HG03571 (cell line): ENCODE measurements around the gene ZNF808.
A peak's percentile ranks its signal among the peaks of the same experiment; 100 is the strongest.
"Not testable (repeated sequence)": the region's sequence is repeated elsewhere in the genome, so short reads cannot be mapped to it uniquely, and the experiment has no call there.

ENCODE experiments used
- ATAC-seq: cut with Tn5 transposase; IDR thresholded peaks from one replicate; pipeline ENCODE4 v1.9.1; 2021; ENCODE audit not compliant: unreplicated experiment

Gene ZNF808

DNA sequence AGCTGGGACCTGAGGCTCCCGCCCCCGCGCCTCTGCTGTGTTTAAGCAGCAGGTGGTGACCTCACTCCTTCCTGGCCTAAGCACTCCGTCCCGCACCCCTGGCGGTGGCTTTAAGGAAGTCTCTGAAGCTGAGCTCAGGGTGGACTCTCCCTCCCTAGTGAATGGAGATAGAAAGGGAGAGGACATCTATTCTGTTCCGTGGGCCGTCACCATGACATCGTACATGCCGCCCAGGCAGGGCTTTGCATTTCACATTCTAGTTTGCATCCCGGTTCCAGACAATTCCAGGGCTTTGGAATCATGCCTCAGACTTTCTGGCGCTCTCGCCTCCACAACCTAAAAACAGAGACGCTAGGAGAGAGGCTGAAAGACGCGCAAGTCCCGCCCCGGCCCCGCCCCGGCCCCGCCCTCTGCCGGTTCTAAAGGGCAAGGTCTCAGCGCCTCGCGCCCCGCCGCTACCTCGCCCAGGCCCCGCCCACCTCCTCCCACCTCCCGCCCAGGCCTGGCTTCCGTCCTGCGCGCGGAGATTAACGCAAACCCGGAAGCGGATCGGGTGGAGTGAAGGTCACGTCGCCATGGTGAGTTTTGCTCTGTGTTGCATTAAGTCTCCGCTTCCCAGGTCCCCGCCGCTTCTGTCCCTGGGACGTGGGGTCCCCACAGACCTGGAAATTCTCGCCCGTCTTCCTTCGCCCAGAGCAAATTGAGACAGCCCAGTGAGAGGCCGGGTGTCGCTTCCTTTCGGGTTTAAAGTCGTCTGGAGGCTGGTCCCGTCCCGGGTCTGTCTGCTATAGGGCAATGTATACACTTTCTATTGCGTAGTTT lies at the start of gene ZNF808:
ZNF808 (plus strand) TSS at position 535 of the 822 bp plus-strand sequence. CDS start 15,617 bp downstream, outside the sequence.
- ATAC-seq, result peak; percentile 86

DNA sequence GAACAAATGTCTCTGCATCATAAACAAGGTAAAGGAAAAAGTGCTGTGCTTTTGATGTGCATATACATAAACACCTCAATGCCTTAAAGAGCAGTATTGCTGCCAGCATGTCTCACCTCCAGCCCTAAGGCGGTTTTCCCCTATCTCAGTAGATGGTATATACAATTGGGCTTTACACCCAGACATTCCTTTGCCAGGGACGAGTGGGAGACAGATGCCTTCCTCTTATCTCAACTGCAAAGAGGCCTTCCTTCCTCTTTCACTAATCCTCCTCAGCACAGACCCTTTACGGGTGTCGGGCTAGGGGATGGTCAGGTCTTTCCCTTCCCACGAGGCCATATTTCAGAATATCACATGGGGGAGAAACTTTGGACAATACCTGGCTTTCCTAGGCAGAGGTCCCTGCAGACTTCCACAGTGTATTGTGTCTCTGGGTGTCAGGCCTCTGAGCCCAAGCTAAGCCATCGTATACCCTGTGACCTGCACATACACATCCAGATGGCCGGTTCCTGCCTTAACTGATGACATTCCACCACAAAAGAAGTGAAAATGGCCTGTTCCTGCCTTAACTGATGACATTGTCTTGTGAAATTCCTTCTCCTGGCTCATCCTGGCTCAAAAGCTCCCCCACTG lies 43.2 kb upstream of the ZNF808 start:
- not testable (repeated sequence) for ATAC-seq

DNA sequence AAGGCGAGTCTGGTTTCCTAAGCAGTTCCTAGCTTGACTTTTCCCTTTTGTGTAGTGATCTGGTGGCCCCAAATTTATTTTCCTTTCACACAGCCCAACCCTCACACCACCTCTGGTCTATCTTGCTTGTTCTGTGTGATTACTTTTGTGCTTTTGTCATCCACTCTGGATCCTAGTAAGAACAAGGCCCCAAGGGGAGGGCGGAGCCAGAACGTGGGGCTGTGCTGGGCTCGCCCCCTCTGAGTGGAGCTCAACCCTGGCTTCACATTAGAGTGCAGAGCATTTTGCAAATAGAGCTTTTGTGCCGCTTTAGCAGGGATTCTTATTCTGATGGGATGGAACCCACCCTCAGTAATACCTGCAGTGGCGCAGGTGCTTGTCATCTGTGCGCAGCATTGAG lies 42.4 kb upstream of the ZNF808 start:
- ATAC-seq, result not testable (repeated sequence)

DNA sequence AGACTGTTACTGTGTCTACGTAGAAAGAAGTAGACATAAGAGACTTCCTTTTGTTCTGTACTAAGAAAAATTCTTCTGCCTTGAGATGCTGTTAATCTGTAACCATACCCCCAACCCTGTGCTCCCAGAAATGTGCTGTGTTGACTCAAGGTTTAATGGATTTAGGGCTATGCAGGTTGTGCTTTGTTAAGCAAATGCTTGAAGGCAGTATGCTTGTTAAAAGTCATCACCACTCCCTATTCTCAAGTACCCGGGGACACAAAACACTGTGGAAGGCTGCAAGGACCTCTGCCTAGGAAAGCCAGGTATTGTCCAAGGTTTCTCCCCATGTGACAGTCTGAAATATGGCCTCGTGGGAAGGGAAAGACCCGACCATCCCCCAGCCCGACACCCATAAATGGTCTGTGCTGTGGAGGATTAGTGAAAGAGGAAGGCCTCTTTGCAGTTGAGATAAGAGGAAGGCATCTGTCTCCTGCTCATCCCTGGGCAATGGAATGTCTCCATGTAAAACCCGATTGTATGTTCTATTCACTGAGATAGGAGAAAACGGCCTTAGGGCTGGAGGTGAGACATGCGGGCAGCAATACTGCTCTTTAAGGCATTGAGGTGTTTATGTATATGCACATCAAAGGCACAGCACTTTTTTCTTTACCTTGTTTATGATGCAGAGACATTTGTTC lies 41.8 kb upstream of the ZNF808 start:
- not testable (repeated sequence) for ATAC-seq

DNA sequence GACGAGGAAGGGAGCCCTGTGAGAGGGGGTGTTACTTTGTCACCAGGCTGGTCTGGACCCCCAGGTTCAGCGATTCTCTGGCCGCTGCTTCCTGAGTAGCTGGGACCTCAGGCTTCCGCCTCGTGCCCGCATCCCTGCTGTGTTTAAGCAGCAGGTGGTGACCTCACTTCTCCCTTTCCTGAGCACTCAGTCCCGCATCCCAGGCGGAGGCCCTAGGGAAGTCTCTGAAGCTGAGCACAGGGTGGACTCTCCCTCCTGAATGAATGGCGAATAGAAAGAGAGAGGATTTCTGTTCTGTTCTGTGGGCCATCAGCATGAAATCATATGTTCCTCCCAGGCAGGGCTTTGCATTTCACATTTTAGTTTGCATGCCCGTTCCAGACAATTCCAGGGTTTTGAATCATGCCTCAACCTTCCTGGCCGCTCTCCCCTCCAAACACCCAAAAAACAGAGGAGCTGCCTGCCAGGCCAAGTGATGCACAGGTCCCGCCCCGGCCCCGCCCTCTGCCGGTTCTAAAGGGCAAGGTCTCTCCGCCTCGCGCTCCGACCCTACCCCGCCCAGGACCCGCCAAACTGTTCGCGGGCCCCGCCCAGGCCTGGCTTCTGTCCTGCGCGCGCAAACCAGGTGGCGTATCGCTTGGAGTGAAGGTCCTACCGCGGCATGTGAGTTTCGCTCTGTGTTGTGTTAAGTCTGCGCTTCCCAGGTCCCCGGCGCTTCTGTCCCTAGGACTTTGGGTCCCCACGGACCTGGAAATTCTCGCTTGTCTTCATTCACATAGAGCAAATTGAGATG lies 35.1 kb upstream of the ZNF808 start:
- no peak for ATAC-seq

DNA sequence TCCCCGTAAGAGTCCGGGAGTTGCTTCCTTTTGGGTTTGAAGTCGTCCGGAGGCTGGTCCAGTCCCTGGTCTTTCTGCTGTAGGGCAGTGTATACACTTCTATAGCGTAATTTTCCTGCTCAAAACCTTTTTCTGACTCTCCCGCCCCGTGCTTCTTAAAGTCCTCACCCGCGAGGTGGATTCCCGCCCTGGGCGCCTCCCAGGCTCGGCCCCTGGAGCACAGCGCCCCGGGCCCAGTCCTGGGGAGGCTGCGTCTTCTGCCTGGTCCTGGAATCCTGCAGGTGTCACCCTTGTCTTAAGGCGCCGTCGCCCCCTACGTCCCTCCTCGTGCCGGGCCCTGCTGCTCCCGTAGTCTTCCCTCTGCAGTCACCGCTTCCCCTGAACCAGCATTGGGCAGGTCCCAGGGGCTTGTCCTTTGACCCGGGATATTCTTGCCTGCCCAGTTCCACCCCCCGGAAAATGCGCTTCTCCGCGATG lies 34.4 kb upstream of the ZNF808 start:
- no peak for ATAC-seq

DNA sequence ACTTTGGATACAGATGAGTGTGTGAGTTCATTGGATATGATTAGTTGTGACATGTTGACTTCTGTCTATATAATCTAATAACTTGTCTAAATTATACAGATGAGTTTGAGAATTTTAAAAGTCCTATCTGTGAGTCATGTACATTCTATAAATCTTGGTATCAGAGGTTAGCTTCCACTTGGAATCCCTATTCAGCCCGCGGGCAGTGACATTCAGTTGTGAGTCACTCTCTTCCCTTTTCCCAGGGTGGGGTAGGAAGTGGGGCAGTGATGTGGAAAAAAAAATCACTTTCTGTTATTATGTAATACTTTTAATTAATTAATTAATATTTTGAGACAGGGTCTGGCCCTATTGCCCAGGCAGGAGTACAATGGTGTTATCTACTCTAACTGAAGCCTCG lies 33.0 kb upstream of the ZNF808 start:
- ATAC-seq, result no peak

DNA sequence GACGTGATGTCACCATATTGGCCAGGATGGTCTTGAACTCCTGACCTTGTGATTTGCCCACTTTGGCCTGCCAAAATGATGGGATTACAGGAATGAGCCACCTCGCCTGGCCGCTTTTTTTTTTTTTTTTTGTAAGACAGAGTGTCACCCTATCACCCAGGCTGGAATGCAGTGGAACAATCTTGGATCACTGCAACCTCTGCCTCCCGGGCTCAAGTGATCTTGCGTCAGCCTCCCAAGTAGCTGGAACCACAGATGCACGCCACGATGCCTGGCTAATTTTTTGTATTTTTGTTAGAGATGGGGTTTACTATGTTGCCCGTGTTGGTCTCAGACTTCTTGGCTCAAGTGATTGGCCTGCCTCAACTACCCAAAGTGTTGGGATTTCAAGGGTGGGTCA lies 28.9 kb upstream of the ZNF808 start:
- no peak for ATAC-seq

DNA sequence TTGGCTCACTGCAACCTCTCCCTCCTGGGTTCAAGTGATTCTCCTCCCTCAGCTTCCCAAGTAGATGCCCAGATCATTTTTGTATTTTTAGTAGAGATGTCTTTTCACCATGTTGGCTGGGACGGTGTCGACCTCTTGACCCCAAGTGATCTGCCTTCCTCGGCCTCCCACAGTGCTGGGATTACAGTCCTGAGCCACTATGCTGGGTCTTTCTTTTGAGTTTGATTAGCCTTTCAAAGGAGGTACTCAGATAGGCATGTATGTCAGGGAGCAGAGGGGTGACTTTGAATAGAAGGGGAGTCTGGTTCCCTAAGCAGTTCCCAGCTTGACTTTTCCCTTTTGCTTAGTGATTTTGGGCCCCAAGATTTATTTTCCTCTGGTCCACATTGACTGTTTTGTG lies 27.0 kb upstream of the ZNF808 start:
- not testable (repeated sequence) for ATAC-seq

DNA sequence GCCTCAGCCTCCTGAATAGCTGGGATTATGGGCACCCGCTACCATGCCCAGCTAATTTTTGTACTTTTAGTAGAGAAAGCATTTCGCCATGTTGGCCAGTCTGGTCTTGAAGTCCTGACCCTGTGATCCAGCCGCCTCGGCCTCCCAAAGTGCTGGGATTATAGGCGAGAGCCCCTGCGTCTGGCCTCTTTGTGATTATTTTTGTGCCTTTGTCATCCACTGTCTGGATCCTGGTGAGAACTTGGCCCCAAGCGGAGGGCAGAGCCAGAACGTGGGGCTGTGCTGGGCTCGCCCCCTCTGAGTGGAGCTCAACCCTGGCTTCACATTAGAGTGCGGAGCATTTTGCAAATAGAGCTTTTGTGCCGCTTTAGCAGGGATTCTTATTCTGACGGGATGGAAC lies 26.5 kb upstream of the ZNF808 start:
- ATAC-seq, result not testable (repeated sequence)

DNA sequence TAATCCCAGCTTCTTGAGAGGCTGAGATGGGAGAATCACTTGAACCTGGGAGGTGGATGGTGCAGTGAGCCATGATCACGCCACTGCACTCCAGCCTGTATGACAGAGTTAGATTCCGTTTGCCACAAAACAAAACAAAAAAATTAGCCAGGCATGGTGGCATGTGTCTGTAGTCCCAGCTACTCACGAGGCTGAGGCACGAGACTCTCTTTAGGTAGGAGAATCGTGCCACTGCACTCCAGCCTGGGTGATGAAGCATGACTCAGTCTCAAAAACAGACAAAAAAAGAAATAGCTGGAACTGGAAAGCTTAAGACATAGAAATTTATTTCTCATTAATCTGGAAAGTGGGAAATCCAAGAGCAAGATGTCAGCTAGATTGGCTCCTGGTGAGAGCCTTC lies 20.2 kb upstream of the ZNF808 start:
- no peak for ATAC-seq

DNA sequence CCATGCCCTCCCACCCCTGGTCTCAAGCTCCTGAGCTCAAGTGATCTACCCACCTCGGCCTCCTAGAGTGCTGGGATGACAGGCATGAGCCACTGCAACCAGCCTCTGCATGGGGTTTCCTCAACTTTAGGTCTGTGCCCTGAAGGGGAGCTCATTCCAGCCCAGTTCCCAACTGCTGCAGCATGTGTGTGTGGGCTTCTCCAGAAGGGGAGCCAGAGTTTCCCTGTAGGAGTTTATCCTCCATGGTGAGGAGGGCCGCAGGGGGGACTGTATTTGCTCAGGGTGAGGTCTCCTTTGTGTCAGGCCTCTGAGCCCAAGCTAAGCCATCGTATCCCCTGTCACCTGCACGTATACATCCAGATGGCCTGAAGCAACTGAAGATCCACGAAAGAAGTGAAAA lies 11.3 kb upstream of the ZNF808 start:
- no peak for ATAC-seq

DNA sequence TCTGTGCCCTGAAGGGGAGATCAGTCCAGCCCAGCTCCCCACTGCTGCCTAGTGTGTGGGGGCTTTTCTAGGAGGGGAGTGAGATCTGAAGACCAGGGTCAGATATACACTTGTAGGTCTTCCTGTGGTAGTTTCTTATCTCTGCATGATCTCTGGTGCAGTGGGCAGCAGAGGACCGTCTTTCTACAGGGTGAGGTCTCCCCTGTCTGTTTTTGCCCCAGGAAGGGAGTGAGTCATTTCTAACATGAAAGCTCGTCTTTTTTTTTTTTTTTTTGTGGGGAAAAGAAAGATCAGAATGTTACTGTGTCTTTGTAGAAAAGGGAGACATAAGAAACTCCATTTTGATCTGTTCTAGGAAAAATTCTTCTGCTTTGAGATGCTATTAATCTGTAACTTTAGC lies 8.8 kb upstream of the ZNF808 start:
- no peak for ATAC-seq

DNA sequence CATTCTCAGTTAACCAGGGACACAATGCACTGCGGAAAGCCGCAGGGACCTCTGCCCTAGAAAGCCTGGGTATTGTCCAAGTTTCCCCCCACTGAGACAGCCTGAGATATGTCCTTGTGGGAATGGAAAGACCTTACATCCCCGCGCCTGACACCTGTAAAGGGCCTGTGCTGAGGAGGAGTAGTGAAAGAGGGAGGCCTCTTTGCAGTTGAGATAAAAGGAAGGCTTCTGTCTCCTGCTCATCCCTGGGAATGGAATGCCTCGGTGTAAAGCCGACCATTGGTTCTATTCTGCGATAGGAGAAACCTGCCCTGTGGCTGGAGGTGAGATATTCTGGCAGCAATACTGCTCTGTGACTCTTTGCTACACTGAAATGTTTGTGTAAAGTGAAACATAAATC lies 8.3 kb upstream of the ZNF808 start:
- ATAC-seq, result not testable (repeated sequence)

DNA sequence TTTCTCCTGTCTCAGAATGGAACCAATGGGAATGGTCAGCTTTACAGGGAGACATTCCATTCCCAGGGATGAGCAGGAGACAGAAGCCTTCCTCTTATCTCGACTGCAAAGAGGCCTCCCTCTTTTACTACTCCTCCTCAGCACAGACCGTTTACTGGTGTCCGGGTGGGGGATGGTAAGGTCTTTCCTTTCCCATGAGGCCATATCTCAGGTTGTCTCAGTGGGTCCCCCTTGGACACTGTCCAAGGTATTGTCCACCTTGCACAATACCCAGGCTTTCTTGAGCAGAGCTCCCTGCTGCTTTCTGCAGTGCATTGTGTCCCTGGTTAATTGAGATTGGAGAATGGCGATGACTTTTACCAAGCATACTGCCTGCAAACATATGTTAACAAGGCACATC lies 7.5 kb upstream of the ZNF808 start:
- ATAC-seq, result no peak

DNA sequence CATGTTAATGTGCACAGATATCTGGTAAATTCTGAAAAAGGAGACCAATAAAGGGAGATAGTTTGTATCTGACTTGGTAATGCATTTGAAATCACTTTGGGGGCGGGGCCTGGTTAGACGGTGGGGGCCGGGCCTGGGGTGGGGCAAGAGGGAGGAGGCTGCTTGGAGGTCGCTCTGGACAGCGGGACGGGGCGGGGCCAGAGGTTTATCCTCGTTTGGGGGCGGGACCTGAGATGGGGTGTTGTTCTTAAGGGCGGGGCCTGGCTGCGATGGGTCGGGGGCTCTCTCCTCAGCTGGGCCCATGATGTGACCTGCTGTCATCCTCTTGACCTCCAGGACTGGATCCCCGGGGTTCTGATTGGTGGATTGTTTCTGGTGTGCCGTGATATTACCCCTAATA lies 4.9 kb upstream of the ZNF808 start:
- no peak for ATAC-seq

DNA sequence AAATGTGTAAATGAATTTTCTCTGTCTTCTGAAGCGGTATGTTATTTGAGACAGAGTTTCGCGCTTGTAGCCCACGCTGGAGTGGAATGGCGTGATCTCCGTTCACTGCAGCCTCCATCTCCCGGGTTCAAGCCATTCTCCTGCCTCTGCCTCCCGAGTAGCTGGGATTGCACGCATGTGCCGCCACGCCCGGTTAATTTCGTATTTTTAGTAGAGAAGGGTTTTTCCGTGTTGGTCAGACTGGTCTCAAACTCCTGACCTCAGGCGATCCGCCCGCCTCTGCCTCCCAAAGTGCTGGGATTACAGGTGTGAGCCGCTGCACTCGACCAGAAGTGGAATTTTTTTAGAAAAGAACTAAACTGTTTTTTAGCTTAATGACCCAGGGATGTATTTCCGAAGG lies 3.4 kb upstream of the ZNF808 start:
- no peak for ATAC-seq

DNA sequence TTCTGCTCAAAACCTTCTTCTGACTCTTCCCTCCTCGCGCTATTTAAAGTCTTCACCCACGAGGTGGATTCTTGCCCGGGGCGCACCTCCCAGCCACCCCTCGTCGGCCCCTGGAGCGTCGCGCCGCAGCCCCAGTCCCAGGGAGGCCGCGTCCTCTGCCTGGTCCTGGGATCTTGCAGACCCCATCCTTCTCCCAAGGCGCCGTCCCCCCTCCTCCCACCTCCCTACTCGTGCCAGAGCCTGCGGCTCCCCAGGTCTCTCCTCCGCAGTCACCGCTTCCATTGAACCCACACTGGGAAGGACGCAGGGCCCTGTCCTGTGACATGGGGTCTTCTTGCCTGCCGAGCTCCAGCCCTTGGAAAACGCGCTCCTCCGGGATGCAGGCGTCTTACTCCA lies 486 bp downstream of the ZNF808 start:
- peak; percentile 24 for ATAC-seq

DNA sequence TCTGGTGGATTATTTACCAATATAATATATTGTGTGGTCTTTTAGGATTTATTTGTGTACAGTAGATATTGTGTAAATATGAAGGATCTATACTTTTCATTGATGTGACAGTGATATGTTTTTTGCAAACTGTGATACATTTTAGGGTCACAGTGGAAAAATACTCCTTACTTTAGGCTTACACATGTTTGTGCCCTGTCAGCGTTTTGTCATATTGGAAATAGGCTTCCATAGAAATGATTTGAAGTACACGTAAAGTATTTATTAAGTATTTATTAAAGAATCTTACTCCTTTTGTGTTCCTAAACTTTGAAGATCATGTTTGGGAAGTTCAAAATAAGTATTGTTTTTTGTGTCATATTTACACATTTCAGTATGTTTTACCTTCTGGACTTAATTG lies 5.0 kb downstream of the ZNF808 start:
- ATAC-seq, result no peak

DNA sequence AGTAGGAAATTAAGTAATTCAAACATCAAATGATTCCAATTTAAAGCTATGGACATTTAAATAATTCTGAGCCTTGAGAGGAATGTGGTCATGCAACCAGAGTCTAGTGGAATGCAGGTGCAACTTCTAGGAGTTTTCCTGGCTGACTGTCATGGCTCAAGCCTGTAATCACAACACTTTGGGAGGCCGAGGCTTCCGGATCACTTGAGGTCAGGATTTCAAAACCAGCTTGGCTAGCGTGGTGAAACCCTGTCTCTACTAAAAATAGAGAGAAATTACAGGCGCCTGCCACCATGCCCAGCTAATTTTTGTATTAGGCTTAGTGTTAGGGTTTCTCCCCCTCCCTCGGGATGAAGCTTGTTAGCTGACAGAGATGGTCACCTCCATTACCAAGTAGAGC lies 6.4 kb downstream of the ZNF808 start:
- ATAC-seq, result no peak

DNA sequence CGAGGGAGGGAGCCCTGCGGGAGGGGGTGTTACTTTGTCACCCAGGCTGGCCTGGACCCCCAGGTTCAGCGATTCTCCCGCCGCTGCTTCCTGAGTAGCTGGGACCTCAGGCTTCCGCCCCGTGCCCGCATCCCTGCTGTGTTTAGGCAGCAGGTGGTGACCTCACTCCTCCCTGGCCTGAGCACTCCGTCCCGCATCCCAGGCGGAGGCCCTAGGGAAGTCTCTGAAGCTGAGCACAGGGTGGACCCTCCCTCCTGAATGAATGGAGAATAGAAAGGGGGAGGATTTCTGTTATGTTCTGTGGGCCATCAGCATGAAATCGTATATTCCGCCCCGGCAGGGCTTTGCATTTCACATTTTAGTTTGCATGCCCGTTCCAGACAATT lies 7.9 kb downstream of the ZNF808 start:
- ATAC-seq, result not testable (repeated sequence)
